DND-41 (cell line): ENCODE results near the gene PRDM9.

Experiments used
- CTCF ChIP-seq: IDR thresholded peaks from 2 replicates; pipeline ENCODE4 v1.5.1; 2012; ENCODE audit warnings: borderline replicate concordance, low read length, moderate library complexity, mild to moderate bottlenecking; ENCODE audit not compliant: poor library complexity, severe bottlenecking; ENCODE audit errors: extremely low read depth
- EZH2 ChIP-seq: IDR thresholded peaks from 3 replicates; pipeline ENCODE4 v1.6.1; 2012; ENCODE audit warnings: borderline replicate concordance, low read depth, mild to moderate bottlenecking, moderate library complexity, low read length, inconsistent platforms; ENCODE audit not compliant: severe bottlenecking

- TF ChIP-seq CTCF (no peak), EZH2 (no peak)
These were observed 10.8 kb upstream of the PRDM9 start for GRCh38 chr5:23496576-23496975.
